Astrocyte of the spinal cord (primary cell): ENCODE results near the gene KCNQ5.

ENCODE experiments used
- DNase-seq: peaks from one replicate; pipeline ENCODE4 v3.0.0; 2011; ENCODE audit warnings: low read depth, low spot score
- H3K4me3 ChIP-seq: 2 replicates; pipeline ENCODE4 v1.5.1; 2011; ENCODE audit warnings: low read depth, mild to moderate bottlenecking, low read length, moderate library complexity
- in situ Hi-C: cut with HindIII; loops from 2 replicates; pipeline ENCODE4 v1.10.0; 2017; ENCODE audit warnings: low sequenced_read_pairs
- TF ChIP-seq, protein P1 (sequence below): IDR thresholded peaks from 2 replicates; pipeline ENCODE4 v1.5.1; 2012; ENCODE audit warnings: low read depth, mild to moderate bottlenecking, low read length, inconsistent platforms

The KCNQ5 gene

DNA sequence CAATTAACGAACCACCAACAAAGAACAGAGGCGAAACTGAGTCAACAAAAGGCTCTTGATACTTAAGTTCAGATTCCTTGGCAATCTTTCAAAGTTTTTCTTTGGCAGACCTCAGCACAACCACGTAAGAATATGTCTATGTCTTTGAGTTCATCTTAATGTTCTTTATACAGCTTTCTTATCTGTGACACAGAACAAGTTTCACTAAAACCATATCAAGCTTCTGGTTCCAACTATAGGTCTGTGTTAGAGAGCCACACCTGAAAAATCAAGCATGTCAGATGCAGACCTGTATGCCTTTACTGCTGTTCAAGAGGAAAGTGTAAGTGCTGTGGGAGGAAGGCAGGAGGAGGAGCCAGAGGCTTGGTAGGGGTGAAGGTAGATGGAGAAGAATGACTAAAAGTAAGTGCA, 332.1 kb downstream of the KCNQ5 start:
- peak; percentile 67 for DNase-seq
- TF ChIP-seq, protein P1, sequence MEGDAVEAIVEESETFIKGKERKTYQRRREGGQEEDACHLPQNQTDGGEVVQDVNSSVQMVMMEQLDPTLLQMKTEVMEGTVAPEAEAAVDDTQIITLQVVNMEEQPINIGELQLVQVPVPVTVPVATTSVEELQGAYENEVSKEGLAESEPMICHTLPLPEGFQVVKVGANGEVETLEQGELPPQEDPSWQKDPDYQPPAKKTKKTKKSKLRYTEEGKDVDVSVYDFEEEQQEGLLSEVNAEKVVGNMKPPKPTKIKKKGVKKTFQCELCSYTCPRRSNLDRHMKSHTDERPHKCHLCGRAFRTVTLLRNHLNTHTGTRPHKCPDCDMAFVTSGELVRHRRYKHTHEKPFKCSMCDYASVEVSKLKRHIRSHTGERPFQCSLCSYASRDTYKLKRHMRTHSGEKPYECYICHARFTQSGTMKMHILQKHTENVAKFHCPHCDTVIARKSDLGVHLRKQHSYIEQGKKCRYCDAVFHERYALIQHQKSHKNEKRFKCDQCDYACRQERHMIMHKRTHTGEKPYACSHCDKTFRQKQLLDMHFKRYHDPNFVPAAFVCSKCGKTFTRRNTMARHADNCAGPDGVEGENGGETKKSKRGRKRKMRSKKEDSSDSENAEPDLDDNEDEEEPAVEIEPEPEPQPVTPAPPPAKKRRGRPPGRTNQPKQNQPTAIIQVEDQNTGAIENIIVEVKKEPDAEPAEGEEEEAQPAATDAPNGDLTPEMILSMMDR = no peak
- H3K4me3 ChIP-seq = no peak overlapping the region
- in situ Hi-C loops = no loop called here

DNA sequence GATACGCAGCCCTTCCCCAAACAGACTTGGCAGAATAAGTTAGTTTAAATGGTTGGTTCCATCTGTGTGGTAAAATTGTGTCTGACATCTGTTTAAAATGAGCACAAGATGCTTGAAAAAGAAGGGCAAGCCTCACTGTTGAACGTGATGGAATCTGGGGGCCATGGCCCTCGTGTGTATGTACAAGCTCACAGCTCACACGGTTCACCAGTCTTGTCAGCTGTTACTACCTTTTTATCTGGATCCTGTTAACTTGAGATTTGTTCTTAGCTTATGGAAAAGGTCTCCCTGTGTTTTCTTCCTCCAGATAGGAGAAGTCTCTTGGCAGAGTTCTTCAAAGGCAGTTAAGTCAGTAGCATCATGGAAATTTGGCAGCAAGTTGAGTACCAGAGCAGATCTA, 332.9 kb downstream of the KCNQ5 start:
- DNase-seq = peak; percentile 23
- in situ Hi-C loops = no loop called here

DNA sequence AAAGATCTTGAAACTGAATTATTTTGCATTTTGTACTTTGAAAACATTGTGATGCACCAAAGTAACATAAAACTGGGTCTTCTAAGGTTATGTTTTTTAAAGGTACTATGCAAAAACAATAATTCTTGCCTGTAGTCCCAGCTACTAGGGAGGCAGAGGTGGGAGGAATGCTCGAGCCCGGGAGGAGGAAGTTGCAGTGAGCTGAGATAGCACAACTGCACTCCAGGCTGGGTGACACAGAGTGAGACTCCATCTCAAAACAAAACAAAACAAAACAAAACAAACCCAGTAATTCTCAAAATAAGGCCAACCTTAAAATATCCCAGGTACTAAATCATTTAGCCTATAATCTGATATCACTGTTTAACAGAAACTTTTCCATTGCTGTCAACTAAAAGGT, 333.8 kb downstream of the KCNQ5 start:
- no peak overlapping the region for H3K4me3 ChIP-seq
- TF ChIP-seq, protein P1 = no peak
- in situ Hi-C loops = no loop called here
- DNase-seq = no peak

More for the DNA sequence above, 332.9 kb downstream of the KCNQ5 start:
- TF ChIP-seq, protein P1 = no peak
- H3K4me3 ChIP-seq = no peak overlapping the region

DNA sequence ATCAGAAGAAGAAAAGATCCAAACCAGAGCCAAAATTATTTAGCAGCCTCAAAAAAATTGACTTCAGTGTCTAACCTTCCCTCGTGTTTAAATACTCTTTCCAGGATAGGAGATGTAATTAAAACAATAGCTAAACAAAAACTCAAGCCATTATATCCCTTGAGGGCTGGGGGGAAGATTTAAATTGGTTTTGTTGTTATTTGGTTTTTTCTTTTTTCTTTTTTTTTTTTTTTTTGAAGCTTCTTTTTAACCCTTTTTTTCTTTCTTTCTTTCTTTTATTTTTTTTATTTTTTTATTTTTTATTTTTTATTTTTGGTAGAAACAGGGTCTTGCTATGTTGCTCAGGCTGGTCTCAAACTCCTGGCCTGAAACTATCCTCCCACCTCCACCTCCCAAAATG, 334.4 kb downstream of the KCNQ5 start:
- TF ChIP-seq, protein P1 = no peak
- in situ Hi-C loops = no loop called here
- no peak for DNase-seq
- H3K4me3 ChIP-seq = no peak overlapping the region

DNA sequence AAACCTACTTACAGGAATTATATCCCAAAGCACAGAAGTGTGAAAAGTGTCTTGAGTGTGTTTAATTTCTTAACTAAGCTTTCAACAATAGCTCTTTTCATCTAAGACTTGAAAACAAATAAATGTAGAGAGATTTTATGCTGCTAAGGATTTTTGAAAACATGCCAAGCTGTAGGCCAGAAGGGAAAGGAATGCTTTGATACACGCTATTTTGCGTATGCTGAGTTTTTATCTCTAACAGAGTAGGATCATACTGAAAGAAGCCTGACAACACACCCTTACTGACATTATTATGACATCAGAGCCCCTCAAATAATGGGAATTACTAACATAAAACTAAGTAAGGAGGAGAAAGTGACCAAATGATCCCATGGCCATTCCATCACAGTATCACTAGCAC, 338.0 kb downstream of the KCNQ5 start:
- TF ChIP-seq, protein P1 = no peak
- H3K4me3 ChIP-seq = no peak overlapping the region
- in situ Hi-C loops = no loop called here
- DNase-seq = peak; percentile 38

DNA sequence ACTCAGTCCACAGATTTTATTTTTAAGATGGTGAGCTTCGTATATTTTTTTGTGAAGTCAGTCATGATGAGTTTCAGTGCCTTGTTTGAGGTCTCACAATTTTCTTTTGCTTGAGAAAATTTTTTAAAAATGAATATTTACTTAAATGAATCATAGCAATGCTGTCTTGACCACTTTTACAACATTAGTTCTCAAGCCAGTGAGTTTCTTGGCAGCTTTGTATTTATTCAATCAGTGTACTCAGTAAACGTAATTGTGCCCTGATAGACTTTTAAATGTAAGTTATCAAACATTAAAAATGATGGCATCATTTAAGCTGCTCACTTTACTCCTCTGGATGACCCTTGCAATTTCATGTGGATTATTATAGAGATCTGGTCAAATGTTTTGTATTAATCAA, 342.1 kb downstream of the KCNQ5 start:
- TF ChIP-seq, protein P1 = no peak
- in situ Hi-C loops = no loop called here
- DNase-seq = peak; percentile 44
- no peak overlapping the region for H3K4me3 ChIP-seq
